HFFc6 (cell line): Measurements from ENCODE around the gene HIGD1B. TPM values are rescaled to one million over a fixed set of nuclear protein-coding genes. Genes with fewer than 3 reads are reported as not detected.

ENCODE experiments used
- DNase-seq: peaks from one replicate; pipeline ENCODE4 v3.0.0-alpha.2; 2018
- H3K27ac Mint-ChIP-seq: 2 replicates; pipeline ENCODE4 v1.8.0; 2020; ENCODE audit warnings: mild to moderate bottlenecking, mixed read lengths
- H3K27me3 Mint-ChIP-seq: 2 replicates; pipeline ENCODE4 v1.8.0; 2021; ENCODE audit warnings: mild to moderate bottlenecking, moderate library complexity, mixed read lengths; ENCODE audit not compliant: insufficient read depth
- H3K36me3 Mint-ChIP-seq: 2 replicates; pipeline ENCODE4 v1.8.0; 2021; ENCODE audit warnings: low read depth, mixed read lengths
- H3K4me1 Mint-ChIP-seq: 2 replicates; pipeline ENCODE4 v1.8.0; 2020; ENCODE audit warnings: low read depth, mixed read lengths
- H3K4me3 Mint-ChIP-seq: 2 replicates; pipeline ENCODE4 v1.8.0; 2020; ENCODE audit warnings: mild to moderate bottlenecking, moderate library complexity, mixed read lengths
- H3K9me3 Mint-ChIP-seq: 2 replicates; pipeline ENCODE4 v1.8.0; 2020; ENCODE audit warnings: mild to moderate bottlenecking, mixed read lengths
- CTCF ChIP-seq: fragments of 200-600 bp; sonication (generic); IDR thresholded peaks from 2 replicates; pipeline ENCODE4 v1.5.0; 2021; ENCODE audit warnings: antibody characterized with exemption, mild to moderate bottlenecking
- total RNA-seq, 6 experiments: library from RNA; stranded (reverse); fragmentation: NEBNext Ultra II Directional; extraction: Animal tissue kit (Norgen Biotek cat#: 25700); gene quantifications; 2 replicates in 1 of 6; 3 replicates in 5 of 6; pipeline ENCODE4 v1.2.3, GENCODE V29; 2021

The HIGD1B gene
- total RNA-seq, 6 experiments from 2014 or later, result not detected

- H3K27me3 Mint-ChIP-seq, result peaks cover 5% of the 10 kb centered on the region; the same call in 1 of the 2 replicates
- H3K4me3 Mint-ChIP-seq, result no peak overlapping the region
- no peaks in the 10 kb centered on the region for H3K36me3 Mint-ChIP-seq
- TF ChIP-seq CTCF, result no peak
- peaks cover 19% of the 10 kb centered on the region for H3K4me1 Mint-ChIP-seq
- H3K9me3 Mint-ChIP-seq, result no peaks in the 10 kb centered on the region
- H3K27ac Mint-ChIP-seq, result no peak overlapping the region
- DNase-seq, result no peak
These were observed 6.7 kb upstream of the HIGD1B start for GRCh38 chr17:44840936-44841335.

GRCh38 chr17:44842748-44843147, 4.9 kb upstream of the HIGD1B start:
- DNase-seq, result no peak
- H3K9me3 Mint-ChIP-seq, result no peaks in the 10 kb centered on the region
- H3K4me1 Mint-ChIP-seq, result peaks cover 19% of the 10 kb centered on the region
- no peak for TF ChIP-seq CTCF
- peaks cover 3% of the 10 kb centered on the region for H3K27me3 Mint-ChIP-seq
- no peak overlapping the region for H3K4me3 Mint-ChIP-seq
- H3K36me3 Mint-ChIP-seq, result no peaks in the 10 kb centered on the region
- H3K27ac Mint-ChIP-seq, result no peak overlapping the region

- no peaks in the 10 kb centered on the region for H3K36me3 Mint-ChIP-seq
- H3K4me3 Mint-ChIP-seq, result no peak overlapping the region
- TF ChIP-seq CTCF, result peak; percentile 40
- H3K27ac Mint-ChIP-seq, result peak overlapping the region; percentile 36; the same call in 1 of the 2 replicates
- peaks cover 2% of the 10 kb centered on the region for H3K27me3 Mint-ChIP-seq
- H3K4me1 Mint-ChIP-seq, result peaks cover 19% of the 10 kb centered on the region
- H3K9me3 Mint-ChIP-seq, result no peaks in the 10 kb centered on the region
- no peak for DNase-seq
These were observed 3.3 kb upstream of the HIGD1B start for GRCh38 chr17:44844390-44844830.

- no peak for TF ChIP-seq CTCF
- Mint-ChIP-seq H3K27ac (no peak overlapping the region), H3K36me3 (peaks cover 11% of the 10 kb centered on the region), H3K27me3 (no peaks in the 10 kb centered on the region; the same call in 1 of the 2 replicates), H3K4me1 (peaks cover 19% of the 10 kb centered on the region), H3K9me3 (no peaks in the 10 kb centered on the region), H3K4me3 (no peak overlapping the region)
- DNase-seq, result no peak
These were observed 1.5 kb upstream of the HIGD1B start for GRCh38 chr17:44846206-44846605.

GRCh38 chr17:44848257-44848795, 643 bp downstream of the HIGD1B start:
- Mint-ChIP-seq H3K27ac (no peak overlapping the region), H3K9me3 (no peaks in the 10 kb centered on the region), H3K27me3 (peaks cover 4% of the 10 kb centered on the region), H3K4me1 (peaks cover 9% of the 10 kb centered on the region), H3K4me3 (no peak overlapping the region), H3K36me3 (peaks cover 22% of the 10 kb centered on the region)
- no peak for DNase-seq
- no peak for TF ChIP-seq CTCF
